ENCODE data around the gene IGFL3.

Gene IGFL3

DNA sequence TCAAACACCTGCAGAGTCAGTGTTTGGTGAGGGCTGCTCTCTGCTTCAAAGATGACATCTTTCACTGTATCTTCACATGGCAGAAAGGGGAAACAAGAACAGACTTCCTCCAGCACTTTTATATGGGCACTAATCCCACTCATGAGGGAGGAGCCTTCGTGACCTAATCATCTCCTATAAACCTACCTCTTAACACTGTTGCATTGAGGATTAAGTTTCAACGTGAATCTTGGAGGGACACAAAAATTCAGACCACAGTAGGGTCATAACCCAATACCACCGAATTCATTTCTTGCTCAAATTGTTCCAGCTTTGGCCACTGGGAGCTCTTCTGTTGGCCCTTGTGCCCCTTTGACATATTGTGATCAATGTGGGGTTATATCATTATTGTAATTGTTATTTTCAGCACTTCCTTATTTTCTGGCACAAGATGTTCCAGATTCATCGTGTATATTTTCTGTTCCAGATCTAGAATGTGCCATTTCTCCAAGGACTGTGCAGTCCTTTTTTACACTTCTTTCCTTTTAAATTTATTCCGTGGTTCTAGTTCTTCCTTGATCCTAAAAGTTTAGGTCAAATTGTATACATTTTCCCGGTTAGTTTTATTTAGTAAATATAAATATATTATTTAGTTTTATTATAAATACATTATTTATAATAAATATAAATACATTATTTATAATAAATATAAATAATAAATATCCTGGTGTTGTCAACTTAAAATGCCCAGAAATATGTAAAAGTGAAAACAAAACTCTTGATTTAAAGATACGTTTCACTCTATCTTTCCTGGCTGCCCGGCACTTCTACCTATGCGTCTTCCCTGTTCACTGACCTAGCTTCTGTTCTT, 48.2 kb downstream of the IGFL3 start:
- DNase-seq = no peak

DNA sequence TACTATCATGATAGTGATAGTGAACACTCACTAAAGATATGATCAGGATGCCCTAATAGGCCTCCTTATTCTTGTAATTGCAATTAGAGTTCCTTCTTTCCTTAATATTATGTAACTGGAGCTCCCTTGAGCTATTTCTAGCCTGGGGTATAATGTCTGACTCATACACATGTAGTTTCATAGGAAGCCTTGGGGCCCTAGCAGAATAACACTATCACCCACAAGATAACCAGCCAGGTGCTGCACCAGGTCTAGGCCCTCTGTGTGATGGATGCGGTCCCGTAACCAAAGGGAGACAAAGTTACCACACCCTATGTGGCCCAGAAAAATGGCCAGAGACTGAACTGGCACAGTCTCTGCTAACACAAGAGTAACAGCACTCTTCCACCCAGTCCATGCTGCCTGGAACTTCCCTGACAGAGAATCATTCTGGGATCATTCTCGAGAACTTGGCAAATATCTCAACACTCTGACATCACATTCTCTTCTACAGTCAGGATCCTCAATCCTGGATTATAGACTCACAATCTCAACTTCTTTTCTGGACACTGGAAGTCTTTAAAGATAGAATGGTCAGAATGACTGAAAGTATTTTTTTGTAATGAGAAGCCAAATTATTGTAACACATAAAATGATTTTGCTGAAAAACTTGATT, 51.1 kb downstream of the IGFL3 start:
- DNase-seq = no peak
